GM21619 (cell line): ENCODE measurements around the gene GRPR.
"Not testable (repeated sequence)": the region's sequence is repeated elsewhere in the genome, so short reads cannot be mapped to it uniquely, and the experiment has no call there.

ENCODE experiments used
- ATAC-seq: cut with Tn5 transposase; IDR thresholded peaks from one replicate; pipeline ENCODE4 v1.9.1; 2021; ENCODE audit not compliant: unreplicated experiment

The GRPR gene

DNA sequence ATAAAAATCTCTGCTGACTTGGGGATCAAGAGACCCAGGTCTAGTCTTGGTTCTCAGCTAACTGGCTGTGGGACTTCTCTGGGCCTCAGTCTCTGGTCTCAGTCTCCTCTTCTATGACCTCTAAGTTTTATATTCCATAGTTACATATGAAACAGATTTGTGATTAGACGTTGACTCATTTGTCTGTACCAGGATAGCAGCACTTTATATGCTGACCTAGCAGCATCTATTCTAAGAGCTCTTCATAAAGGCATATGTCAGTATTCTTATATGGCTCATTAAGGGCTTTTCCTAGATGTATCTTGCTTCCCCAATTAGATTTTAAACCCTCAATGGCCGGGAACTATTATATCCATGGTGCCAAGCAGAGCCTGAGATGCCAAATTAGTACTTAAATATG lies 12.7 kb downstream of the GRPR start:
- ATAC-seq = no peak

- ATAC-seq = peak; percentile 80
Observed at GRCh38 chrX:16137416-16138107, 14.2 kb downstream of the GRPR start.

DNA sequence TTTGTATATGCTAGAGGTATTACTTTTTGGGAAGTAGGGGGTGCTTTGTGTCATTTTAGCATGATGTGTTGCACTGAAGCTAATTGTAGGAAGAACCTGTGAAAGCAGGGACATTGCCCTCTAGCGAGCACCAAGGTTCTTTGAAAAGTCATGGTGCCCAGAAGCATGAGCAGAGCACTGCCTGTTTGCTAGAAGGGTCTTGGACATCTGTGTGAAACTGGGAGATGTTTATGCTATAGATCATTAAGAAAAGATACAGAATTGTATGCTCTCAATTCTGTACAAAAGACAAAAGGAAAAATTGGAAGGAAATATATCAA lies 14.7 kb downstream of the GRPR start:
- ATAC-seq = no peak

- no peak for ATAC-seq
Observed at GRCh38 chrX:16140448-16140847, 17.1 kb downstream of the GRPR start.

DNA sequence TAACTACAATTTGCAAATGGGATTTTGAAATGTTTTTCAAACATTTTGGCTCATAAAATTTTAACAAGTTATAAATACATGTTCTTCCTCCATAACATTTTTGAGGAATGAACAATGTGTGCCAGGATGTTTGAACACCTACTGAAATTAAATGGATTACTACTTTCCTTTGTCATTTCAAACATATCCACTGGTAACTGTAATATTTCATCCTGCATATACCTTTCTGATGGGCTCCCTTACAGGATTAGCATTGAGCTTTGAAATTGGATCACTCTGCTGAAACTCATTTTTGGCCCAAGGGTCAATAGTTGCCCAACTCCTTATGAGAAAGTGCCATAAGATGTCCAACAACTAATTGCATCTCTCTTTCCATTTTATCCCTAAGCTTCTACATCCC lies 17.6 kb downstream of the GRPR start:
- no peak for ATAC-seq

- no peak for ATAC-seq
Observed at GRCh38 chrX:16141422-16142245, 18.3 kb downstream of the GRPR start.

GRCh38 chrX:16142246-16142558 lies 18.8 kb downstream of the GRPR start:
- ATAC-seq = no peak

DNA sequence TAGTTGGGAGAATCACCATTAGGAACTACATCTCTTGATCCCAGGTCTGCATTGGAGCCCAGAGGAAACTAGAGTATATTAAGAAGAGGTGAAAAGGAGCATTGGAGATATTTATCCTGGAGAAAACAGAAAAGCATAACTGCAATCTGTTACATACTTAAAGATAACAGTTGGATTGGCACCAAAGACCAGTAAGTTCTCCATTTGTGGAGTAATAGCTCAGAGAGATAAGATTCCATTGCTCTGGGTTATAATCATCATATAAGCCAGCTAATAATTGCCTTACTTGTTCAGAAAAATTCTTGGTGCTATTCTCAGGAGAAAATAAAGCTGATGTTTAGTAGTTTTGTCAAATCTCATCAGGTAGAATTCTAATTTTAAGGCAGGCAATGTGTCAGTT lies 20.6 kb downstream of the GRPR start:
- no peak for ATAC-seq

DNA sequence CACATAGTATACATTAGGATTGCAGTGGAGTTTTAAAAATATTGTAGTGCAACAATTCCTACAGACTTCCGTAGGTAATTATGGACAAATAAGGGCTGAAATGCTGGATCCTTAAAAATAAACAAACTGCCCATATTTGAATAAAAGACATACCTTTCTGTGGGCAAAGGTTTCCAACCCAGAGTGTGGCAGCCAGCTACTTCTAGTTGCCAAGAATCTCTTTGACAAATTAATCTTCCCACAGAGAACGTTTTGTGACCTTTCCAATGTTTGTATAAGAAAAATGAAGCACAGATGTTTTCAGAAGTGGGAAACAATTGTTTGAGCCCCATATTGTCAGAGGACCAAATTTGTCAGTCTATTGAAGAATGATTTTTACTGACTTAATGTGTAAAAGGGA lies 21.1 kb downstream of the GRPR start:
- no peak for ATAC-seq

GRCh38 chrX:16145093-16145492 lies 21.7 kb downstream of the GRPR start:
- not testable (repeated sequence) for ATAC-seq

- ATAC-seq = no peak
Observed at GRCh38 chrX:16145656-16146055, 22.3 kb downstream of the GRPR start.

- ATAC-seq = no peak
Observed at GRCh38 chrX:16148896-16149295, 25.5 kb downstream of the GRPR start.

DNA sequence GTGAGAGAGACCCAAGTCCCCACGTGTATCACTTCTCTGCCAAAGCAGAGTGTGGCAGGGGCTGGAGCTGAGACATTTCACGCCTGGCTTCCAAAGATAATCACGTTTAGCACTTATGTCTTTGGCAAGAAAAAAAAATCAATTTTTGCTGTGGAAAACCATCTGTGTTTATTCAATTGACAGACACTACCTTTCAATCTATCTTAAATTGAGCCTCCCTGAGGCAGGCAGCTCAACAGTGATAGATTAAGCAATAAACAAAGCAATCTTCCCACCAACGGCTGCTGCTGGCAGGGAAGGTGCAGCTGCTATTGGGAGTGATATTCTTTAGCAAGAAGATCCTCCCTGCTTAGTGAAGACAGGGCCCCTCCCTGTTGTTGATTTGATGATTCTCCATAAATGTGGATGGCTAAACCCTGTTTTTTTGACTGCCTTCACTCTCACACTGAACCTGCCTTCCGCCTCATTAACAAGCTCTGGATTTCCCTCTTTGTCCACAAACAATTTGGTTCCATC lies 32.3 kb downstream of the GRPR start:
- ATAC-seq = no peak

DNA sequence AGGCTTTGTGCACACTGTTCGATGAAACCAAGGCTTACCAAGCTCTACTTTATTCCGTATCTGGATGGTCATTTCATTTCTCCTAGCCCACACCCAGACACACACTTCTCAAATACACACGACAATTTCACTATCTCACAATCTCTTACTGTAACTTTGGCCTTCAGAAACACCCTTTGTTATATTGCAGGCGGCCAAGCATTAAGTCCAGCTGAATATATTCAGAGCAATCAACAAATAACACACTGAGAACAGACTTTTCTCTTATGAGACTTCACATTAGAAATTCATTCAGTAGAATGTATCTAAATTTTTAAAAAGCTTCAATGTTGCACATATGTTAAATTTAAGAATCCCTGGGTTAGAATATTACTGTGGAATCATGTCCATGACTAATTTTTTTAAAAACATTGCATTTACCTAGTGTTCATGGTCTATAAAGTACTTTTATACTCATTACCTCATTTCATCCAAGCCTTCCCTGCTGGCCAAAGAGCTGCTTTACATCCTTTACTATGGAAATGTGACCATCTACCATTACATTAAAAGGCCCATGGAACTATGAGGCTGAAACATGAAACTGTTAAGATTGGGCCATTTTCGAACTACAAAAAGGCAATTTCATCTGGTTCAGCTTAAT lies 33.4 kb downstream of the GRPR start:
- no peak for ATAC-seq

DNA sequence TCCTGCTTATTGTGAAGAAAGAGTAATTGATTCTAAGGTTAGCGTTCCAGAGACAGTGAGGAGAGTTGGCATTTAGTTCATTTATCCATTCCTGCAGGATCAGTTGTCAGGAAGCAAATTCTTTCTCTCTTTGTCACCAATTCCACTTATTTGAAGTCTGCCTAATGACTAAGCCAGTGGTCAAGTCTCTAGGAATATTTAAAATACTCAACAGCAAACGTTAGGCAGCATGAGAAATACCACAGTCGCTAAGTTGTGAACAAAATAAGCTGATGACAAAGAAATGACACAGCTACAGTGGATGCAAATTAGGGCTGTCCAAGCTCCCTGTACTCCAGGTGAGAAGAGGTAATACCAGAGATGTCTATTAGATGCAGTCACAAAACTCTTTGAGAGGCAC lies 37.4 kb downstream of the GRPR start:
- no peak for ATAC-seq

- not testable (repeated sequence) for ATAC-seq
Observed at GRCh38 chrX:16161173-16161572, 37.8 kb downstream of the GRPR start.

- no peak for ATAC-seq
Observed at GRCh38 chrX:16162391-16162790, 39.0 kb downstream of the GRPR start.

GRCh38 chrX:16164748-16165147 lies 41.4 kb downstream of the GRPR start:
- ATAC-seq = no peak

DNA sequence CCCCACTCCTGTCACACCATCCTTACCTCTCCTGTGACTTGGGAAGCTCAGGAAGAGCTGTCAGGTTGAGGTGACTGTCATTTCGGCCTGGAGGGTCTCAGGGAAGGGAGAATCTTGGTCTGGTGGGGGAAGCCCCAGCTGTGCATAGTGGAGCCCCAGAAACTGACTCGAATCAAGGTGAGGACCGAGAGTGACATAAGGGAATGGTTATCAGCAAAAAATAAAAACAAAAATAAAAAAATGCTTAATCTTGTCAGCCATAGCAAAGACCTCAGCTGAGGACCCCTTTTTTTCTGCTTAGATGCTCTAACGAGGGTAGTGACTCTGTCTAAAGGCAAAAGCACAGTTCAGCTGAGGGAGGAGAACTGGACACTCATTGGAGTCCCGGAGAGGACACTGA lies 43.8 kb downstream of the GRPR start, which contains the start of gene MAGEB17:
Gene MAGEB17 (plus strand): TSS at position 301 of the 400 bp plus-strand sequence. CDS start 2,902 bp downstream, outside the sequence.
- no peak for ATAC-seq

GRCh38 chrX:16171039-16171438 lies 47.7 kb downstream of the GRPR start:
- ATAC-seq = no peak

- no peak for ATAC-seq
Observed at GRCh38 chrX:16171944-16172343, 48.6 kb downstream of the GRPR start.

DNA sequence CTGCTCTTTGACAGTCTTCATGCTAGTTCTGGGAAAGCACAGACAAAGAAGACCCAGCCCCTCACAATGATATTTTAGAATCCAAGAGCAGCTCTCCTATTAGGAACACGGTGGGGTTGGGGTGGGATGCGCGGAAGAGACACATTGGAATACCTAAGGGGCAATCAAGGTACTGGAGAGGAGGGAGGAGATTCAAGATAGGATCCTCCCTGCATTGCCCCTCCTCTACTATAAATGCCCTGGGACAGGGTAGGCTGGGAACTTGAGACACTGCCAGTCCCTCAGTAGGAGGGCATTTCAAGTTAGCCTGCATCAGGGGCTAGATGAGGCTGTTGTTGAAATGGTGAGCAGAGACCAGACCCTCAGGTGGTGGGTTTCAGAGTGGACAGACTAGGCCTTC lies 49.0 kb downstream of the GRPR start:
- no peak for ATAC-seq
